Activated naive CD4-positive, alpha-beta T cell treated with Interleukin-2 at 50 U/mL for 16 hours (primary cell): ENCODE measurements around the gene RNF182.
"Not testable (repeated sequence)": the region's sequence is repeated elsewhere in the genome, so short reads cannot be mapped to it uniquely, and the experiment has no call there.

Experiments
- DNase-seq: peaks from one replicate; pipeline ENCODE4 v3.0.0-alpha.2; 2020

Gene RNF182

GRCh38 chr6:13972602-13973001, 47.9 kb downstream of the RNF182 start:
- DNase-seq, result not testable (repeated sequence)

- not testable (repeated sequence) for DNase-seq
Observed at GRCh38 chr6:13973422-13973821, 48.7 kb downstream of the RNF182 start.

- DNase-seq, result no peak
Observed at GRCh38 chr6:13978102-13978640, 53.4 kb downstream of the RNF182 start.

GRCh38 chr6:13978787-13979186, 54.0 kb downstream of the RNF182 start:
- no peak for DNase-seq

- no peak for DNase-seq
Observed at GRCh38 chr6:13979284-13980171, 54.8 kb downstream of the RNF182 start.

- no peak for DNase-seq
Observed at GRCh38 chr6:13980534-13980933, 55.8 kb downstream of the RNF182 start.

- no peak for DNase-seq
Observed at GRCh38 chr6:13985663-13986325, 61.0 kb downstream of the RNF182 start.

- no peak for DNase-seq
Observed at GRCh38 chr6:13986700-13987399, 62.1 kb downstream of the RNF182 start.

GRCh38 chr6:13987400-13987865, 62.7 kb downstream of the RNF182 start:
- DNase-seq, result no peak

GRCh38 chr6:13988049-13988738, 63.4 kb downstream of the RNF182 start:
- no peak for DNase-seq

GRCh38 chr6:13988908-13989307, 64.2 kb downstream of the RNF182 start:
- DNase-seq, result no peak

- DNase-seq, result no peak
Observed at GRCh38 chr6:13989496-13990144, 64.9 kb downstream of the RNF182 start.

GRCh38 chr6:13990796-13991195, 66.0 kb downstream of the RNF182 start:
- DNase-seq, result no peak

GRCh38 chr6:13991393-13991792, 66.6 kb downstream of the RNF182 start:
- no peak for DNase-seq

GRCh38 chr6:13992417-13993055, 67.8 kb downstream of the RNF182 start:
- DNase-seq, result no peak

- no peak for DNase-seq
Observed at GRCh38 chr6:13993416-13993815, 68.7 kb downstream of the RNF182 start.

GRCh38 chr6:13998356-13998755, 73.6 kb downstream of the RNF182 start:
- no peak for DNase-seq

- DNase-seq, result no peak
Observed at GRCh38 chr6:14000901-14001300, 76.1 kb downstream of the RNF182 start.

- no peak for DNase-seq
Observed at GRCh38 chr6:14001329-14002012, 76.7 kb downstream of the RNF182 start.

GRCh38 chr6:14002176-14002947, 77.6 kb downstream of the RNF182 start:
- DNase-seq, result no peak
